AG08395 (cell line): ENCODE data around the gene LRP3.
"Not testable (repeated sequence)": the region's sequence is repeated elsewhere in the genome, so short reads cannot be mapped to it uniquely, and the experiment has no call there.

ENCODE experiments used
- DNase-seq: peaks from one replicate; pipeline ENCODE4 v3.0.0; 2012; ENCODE audit warnings: mixed read lengths, low spot score

The LRP3 gene, protein sequence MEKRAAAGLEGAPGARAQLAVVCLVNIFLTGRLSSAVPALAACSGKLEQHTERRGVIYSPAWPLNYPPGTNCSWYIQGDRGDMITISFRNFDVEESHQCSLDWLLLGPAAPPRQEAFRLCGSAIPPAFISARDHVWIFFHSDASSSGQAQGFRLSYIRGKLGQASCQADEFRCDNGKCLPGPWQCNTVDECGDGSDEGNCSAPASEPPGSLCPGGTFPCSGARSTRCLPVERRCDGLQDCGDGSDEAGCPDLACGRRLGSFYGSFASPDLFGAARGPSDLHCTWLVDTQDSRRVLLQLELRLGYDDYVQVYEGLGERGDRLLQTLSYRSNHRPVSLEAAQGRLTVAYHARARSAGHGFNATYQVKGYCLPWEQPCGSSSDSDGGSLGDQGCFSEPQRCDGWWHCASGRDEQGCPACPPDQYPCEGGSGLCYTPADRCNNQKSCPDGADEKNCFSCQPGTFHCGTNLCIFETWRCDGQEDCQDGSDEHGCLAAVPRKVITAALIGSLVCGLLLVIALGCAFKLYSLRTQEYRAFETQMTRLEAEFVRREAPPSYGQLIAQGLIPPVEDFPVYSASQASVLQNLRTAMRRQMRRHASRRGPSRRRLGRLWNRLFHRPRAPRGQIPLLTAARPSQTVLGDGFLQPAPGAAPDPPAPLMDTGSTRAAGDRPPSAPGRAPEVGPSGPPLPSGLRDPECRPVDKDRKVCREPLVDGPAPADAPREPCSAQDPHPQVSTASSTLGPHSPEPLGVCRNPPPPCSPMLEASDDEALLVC

DNA sequence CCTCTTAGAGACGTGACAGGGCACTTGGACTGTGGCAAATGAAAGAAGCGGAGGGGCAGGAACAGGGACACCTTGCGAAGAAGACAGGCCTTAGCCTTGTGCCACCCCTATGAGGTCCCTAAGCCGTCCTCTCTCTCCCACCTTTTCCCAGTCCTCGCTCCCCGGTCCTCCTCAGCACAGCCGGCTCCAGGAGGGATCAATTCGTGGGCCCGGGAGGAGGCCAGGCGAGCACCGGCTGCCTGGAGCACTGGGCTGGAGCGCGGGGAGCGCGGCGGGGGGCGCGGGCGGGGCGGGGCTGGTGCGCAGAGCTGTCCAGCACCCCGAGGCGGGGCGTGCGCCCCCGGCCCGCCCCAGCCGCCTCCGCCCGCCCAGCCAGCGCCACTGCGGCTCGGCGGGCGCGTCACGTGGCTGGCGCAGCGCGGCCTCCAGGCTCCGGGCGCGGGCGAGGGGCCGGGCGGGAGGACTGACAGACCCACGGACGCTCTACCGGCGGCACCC is at the start of gene LRP3:
Gene LRP3 (plus strand): TSS at position 466 of the 498 bp plus-strand sequence. CDS start 456 bp downstream, outside the sequence.
- peak; percentile 53 for DNase-seq

DNA sequence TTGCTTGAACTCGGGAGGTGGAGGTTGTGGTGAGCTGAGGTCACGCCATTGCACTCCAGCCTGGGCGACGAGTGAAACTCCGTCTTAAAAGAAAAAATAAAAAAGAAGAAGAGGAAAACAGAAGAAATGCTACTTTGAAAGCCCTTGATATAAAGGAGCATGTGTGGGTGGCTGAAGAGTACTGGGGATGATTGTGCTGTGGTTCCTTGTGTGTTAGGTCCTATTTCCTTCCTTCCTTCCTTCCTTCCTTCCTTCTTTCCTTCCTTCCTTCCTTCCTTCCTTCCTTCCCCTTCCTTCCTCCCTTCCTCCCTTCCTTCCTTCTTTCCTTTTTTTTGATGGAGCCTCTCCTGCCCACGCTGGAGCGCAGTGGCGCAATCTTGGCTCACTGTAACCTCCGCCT is 47.9 kb upstream of the LRP3 start:
- DNase-seq = no peak

DNA sequence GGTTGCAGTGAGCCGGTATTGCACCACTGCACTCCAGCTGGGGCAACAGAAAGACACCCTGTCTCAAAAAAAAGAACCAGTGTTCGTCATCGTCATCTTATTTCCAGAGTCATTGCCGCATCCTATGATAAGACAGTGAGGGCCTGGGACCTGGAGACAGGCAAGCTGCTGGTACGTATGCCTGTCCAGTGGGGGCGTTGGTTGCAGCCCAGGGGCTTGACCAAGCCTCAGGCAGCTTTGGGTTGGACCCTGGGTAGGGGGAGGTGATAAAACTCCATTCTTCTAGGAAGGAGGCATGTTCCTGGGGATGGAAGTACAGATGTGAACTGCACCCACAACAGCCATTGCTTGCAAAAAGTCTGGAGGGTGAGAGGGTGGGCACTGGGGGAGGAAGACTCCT is 46.6 kb upstream of the LRP3 start:
- no peak for DNase-seq

DNA sequence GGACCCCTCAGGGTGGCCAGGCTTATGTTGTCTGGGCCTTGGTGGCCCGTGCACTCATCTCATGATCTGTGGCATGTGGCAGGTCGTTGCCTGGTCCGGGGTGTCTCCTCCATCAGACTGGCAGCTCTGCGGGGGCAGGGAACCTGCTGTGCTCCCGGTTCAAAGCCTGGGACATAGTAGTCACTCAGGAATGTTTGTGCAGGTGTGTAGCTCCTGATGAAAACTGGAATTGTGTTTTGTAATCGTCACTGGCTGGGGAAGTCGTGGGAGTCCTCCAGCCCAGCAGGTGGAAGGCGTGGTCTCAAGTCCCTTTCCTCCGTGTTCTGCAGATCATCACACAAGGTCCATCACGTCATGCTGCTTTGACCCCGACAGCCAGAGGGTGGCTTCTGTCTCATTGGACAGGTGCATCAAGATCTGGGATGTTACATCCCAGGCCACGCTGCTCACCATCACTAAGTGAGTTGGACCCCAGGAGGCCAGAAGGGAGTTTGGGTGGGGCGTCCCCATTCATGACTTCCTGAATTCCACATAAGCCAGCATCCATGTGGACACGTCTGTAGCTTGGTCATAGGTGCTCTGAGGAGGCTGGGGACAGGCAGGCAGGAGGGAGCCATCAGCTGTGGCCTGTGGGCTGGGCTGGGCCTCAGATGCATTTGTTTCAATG is 43.1 kb upstream of the LRP3 start:
- DNase-seq = no peak

DNA sequence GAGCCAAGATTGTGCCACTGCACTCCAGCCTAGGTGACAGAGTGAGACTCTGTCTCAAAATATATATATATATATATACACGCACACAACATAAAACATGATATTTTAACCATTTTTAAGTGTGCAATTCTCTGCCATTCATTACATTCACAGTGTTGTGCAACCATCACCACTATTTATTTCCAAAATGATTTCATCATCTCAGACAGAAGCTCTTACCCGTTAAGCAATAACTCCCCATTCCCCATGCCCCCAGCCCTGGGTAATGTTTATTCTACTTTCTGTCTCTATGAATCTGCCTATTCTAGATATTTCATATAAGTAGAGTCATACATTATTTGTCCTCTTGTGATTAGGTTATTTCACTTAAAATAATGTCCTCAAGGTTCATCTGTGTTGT is 42.0 kb upstream of the LRP3 start:
- DNase-seq = no peak

DNA sequence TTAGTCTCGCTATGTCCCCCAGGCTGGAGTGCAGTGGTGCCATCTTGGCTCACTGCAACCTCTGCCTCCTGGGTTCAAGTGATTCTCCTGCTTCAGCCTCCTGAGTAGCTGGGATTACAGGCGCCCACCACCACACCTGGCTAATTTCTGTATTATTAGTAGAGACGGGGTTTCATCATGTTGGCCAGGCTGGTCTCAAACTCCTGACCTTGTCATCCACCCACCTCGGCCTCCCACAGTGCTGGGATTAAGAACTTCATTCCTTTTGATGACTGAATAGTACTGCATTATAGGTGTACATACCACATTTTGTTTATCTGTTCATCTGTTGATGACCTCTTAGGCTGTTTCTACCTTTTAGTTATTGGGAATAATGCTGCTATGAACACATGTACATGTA is 41.5 kb upstream of the LRP3 start:
- DNase-seq = not testable (repeated sequence)

DNA sequence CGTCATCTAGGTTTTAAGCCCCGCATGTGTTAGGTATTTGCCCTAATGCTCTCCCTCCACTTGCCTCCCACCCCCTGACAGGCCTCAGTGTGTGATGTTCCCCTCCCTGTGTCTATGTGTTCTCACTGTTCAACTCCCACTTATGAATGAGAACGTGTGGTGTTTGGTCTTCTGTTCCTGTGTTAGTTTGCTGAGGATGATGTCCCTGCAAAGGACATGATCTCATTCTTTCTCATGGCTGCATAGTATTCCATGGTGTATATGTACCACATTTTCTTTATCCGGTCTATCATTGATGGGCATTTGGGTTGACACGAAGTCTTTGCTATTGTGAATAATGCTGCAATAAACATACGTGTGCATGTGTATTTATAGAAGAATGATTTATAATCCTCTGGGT is 39.8 kb upstream of the LRP3 start:
- not testable (repeated sequence) for DNase-seq

DNA sequence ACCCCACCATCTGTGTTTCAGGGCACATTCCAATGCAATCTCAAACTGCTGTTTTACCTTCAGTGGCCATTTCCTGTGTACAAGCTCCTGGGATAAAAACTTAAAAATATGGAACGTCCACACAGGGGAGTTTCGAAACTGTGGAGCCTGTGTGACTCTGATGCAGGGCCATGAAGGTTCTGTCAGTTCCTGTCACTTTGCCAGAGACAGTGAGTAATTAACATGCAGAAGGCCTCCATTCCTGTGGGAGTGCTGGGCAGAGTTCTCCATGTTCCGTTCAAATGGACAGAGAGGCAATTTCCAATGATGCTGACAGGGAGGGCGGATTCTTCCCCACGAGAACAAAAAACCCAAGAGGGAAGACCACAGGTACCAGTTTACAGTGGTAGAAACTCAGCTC is 37.8 kb upstream of the LRP3 start:
- peak; percentile 35 for DNase-seq

DNA sequence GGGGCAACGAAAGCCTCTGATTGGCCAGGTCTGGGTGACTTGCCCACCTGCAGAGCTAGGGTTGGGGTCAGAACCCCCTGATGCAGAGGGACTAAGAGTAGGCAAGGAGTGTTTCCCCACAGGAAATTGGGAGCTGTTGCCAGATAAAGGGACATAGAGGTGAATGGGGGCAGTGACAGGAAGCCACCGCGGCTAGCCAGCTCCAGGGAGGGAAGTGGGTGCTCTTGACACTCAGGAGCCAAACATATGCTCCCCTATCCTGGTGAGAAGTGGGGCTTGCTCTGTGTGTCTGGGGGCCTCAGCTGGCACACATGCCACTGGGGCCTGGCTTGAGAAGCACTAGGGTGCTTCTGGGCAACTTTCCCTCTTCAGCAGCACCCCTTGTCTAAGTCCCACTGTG is 36.2 kb upstream of the LRP3 start:
- no peak for DNase-seq

DNA sequence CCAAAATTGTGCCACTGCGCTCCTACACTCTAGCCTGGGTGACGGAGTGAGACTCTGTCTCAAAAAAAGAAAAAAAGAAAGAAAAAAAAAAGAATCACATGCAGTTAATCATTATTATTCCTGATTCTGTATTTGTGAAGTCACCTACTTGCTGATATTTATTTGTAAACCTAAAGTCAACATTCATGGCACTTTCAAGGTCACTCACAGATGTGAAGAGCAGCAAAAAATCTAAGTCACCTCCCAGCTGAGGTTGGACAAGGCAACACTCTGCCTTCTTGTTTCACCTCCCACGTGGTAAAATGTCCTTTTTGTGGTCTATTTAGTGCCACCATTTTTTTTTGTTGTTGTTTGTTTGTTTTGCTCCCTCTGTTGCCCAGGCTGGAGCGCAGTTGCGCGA is 35.8 kb upstream of the LRP3 start:
- DNase-seq = no peak

DNA sequence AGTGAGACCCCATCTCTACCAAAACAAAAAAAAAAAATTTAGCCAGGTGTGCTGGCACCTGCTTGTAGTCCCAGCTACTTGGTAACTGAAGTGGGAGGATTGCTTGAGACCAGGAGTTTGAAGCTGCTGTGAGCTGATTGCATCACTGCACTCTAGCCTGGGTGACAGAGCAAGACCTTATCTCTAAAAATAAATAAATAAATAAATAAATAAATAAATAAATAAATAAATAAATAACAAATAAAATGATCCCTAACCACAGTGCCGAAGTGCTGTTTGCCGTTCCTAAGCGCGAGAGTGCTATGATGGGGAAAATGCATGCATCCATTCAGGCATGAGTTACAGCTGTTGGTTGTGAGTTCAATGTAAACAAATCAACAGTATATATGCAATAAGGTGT is 35.0 kb upstream of the LRP3 start:
- no peak for DNase-seq

DNA sequence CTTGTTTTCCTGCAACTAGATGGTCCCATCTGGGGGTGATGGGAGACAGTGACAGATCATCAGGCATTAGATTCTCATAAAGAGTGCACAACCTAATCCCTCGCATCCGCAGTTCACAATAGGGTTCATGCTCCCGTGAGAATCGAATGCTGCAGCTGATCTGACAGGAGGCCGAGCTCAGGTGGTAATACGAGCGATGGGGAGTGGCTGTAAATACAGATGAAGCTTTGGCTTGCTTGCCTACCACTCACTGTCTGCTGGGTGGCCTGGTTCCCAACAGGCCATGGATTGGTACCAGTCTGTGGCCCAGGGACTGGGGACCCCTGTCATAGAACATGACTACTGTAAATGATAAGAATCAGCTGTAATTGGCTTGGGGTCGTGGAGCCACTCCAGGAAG is 34.2 kb upstream of the LRP3 start:
- DNase-seq = no peak

DNA sequence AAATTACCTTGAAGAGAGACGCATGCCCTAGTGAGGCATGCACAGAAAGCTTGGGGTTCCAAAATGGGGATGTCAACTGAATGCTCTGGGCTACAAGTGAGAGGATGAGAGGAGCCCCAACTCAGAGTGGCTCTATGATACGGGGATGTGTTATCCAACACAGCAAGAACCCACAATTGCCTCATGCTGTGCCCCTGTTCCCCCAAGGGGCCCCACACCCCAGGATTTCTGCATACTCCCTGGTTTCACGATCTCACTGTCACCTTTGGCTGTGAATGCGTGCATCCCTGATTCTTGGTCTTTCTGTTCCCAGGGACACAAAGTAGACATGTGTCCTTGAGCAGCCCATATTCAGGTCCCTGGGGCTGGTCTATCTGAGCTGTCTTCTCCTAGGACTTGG is 32.9 kb upstream of the LRP3 start:
- DNase-seq = no peak

DNA sequence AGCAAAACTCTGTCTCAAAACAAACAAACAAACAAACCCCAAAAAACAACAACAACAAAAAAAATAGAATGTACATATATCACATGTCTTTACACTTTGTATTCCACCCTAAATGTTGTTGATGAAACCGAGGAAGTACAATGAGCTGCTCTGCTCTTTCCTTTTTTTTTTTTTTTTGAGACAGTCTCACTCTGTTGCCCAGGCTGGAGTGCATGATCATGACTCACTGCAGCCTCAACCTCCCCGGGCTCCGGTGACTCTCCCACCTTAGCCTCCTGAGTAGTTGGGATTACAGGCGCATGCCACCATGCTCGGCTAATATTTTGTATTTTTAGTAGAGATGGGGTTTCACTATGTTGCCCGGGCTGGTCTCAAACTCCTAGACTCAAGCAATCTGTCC is 30.6 kb upstream of the LRP3 start:
- no peak for DNase-seq

DNA sequence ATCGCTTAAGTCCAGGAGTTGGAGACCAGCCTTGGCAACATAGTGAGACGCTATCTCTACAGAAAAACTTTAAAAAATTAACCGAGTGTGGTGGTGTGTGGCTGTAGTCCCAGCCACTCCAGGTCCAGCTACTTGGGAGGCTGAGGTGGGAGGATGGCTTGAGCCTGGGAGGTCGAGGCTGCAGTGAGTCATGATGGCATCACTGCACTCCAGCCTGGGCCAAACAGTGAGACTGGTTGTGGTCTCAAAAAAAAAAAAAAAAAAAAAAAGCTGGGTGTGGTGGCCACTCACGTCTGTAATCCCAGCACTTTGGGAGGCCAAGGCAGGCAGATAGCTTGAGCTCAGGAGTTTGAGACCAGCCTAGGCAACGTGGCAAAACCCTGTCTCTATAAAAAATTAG is 28.1 kb upstream of the LRP3 start:
- not testable (repeated sequence) for DNase-seq

DNA sequence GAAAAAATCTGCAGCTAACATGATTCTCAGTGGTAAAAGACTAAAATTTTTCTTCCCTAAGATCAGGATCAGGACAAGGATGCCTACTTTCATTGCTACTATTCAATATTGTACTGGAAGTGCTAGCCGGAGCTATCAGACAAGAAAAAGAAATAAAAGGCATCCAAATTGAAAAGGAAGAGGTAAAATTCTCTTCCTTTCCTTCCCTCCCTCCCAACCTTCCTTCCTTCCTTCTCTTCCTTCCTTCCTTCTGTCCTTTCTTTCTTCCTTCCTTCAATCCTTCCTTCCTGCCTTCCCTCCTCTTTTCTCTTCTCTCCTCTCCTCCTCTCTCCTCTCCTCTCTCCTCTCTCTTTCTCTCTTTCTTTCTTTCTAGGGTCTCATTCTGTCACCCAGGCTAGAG is 26.7 kb upstream of the LRP3 start:
- DNase-seq = no peak

DNA sequence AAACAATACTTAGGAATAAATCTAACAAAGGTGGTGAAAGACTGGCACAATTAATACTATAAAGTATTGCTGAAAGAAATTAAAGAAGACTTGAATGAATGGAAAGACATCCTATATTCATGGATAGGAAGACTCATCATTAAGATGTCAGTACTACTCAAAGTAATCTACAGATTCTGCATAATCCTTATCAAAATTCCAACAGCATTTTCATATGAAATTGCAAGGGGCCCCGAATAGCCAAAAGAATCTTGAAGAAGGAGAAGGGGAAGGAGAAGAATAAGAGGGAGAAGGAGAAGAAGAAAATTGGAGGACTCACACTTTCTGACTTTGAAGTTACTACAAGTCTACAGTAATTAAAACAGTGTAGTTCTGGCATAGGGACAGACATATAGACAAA is 25.6 kb upstream of the LRP3 start:
- no peak for DNase-seq

DNA sequence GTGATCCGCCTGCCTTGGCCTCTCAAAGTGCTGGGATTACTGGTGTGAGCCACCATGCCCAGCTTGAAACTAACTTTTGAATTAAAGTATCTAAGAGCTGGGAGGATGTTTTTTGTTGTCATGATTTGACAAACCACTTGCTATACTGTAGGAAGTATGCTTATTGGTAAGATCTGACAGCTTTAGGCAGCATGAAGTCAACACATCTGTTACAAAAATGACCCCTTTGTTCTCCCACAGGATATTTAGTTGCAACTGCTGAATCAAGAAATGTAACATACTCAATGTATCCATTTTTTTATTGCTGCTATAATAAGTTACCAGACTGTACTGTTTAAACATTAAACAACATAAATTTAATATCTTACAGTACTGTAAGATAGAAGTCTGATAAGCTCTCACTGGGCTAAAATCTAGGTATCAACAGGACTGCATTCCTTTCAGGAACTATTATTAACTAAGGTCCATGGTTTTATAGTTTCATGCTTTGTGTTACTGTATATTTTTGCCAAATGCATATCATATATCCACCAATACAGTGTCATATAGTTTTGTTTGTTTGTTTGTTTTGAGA is 22.8 kb upstream of the LRP3 start:
- no peak for DNase-seq

DNA sequence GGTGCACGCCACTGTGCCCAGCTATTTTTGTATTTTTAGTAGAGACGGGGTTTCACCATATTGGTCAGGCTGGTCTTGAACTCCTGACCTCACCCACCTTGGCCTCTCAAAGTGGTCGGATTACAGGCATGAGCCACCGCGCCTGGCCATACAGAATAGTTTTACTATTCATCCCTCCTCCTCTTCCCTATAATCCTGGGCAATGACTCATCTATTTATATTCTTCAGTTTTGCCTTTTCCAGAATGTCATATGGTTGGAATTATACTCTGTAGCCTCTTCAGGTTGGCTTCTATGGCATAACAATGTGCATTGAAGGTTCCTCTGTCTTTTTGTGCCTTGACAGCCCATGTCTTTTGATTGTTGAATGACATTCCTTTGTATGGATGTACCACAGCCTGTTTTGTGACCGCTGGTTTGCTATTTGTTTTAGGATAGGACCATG is 22.2 kb upstream of the LRP3 start:
- peak; percentile 42 for DNase-seq

DNA sequence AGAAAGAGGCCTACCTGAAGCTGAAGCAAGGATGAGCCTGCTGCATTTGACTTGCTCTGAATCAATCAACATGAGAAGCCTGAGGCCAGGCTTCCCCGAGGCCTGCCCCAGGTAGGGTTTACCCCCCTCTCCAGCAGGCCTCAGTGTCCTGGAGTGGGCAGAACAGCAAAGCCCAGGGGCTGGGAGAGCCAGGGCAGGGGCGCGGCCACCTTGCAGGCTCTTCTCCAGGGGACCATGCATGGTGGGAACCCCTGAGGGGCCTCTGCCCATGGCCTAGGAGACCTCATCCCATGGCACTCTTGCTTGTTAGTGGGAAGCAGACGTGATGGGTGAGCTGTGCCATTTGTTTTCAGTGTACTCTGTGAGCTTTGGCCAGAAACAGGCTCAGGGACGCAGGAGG is 19.9 kb upstream of the LRP3 start:
- no peak for DNase-seq

DNA sequence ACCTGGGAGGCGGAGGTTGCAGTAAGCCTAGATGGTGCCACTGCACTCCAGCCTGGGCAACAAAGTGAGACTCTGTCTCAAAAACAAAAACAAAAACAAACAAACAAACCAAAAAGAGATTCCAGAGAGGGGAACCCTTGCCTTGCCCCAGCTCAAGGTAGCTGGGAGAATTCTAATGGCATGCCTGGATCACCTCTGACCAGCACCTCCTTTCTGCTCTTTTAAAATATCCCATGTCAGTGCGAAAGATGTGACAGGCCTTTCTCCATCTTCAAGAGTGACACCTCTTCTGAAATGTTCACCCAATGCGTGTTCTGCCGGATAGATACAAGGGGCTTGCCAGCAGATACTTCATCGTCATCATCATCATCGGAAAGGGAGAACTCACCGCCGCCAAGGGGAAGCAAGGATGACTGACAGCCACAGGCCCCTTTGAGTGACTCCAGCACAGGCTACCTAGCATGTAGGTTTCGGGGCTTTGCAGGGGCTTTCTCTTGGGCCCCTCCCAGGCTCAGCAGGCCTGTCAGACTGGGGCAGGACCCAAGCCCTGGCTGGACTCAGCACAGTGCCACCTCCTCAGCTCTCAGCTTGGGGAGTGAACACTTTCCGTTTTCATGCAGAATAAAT is 18.9 kb upstream of the LRP3 start:
- no peak for DNase-seq
